SK-N-SH (cell line): ENCODE results near the gene STMN1. TPM values are rescaled to one million over a fixed set of nuclear protein-coding genes. Genes with fewer than 3 reads are reported as not detected.

Source experiments
- CTCF ChIA-PET: fragments of 300-600, 350-600 bp; formaldehyde crosslinking; extraction: SDS; loops from one replicate; lab custom pipeline; 2021; lab: Yijun Ruan, JAX
- POLR2A ChIA-PET: fragments of 350-600 bp; sonication (Branson Sonifier 250); formaldehyde crosslinking; extraction: SDS; loops from one replicate; lab custom pipeline; 2020; ENCODE audit warnings: antibody characterized with exemption, inconsistent platforms; lab: Yijun Ruan, JAX
- DNase-seq: peaks from one replicate; pipeline ENCODE4 v3.0.0; 2012
- H2AFZ ChIP-seq: fragments of 200-600 bp; sonication (generic); 2 replicates; pipeline ENCODE4 v1.8.1; 2016; ENCODE audit warnings: antibody characterized with exemption, mild to moderate bottlenecking, low read depth
- H3F3A ChIP-seq: fragments of 200-600 bp; sonication (generic); replicated peaks from 2 replicates; pipeline ENCODE3; 2016; ENCODE audit warnings: antibody characterized with exemption, mild to moderate bottlenecking; ENCODE audit not compliant: insufficient read depth
- H3K27ac ChIP-seq, 2 experiments: fragments of 200-500 bp in 1 of 2; fragments of 200-600 bp in 1 of 2; sonication (Bioruptor generic) in 1 of 2; sonication (generic), shearing (Covaris generic) in 1 of 2; 2 replicates each; pipeline versions ENCODE4 v1.5.1 to v1.6.1; 2014 to 2016; ENCODE audit warnings: low read depth in 2 of 2, inconsistent platforms in 1 of 2, low read length in 1 of 2, mild to moderate bottlenecking in 1 of 2, mixed read lengths in 1 of 2
- H3K27me3 ChIP-seq: fragments of 200-600 bp; sonication (generic), shearing (Covaris generic); 2 replicates; pipeline ENCODE4 v1.6.1; 2016; ENCODE audit warnings: mixed run types; ENCODE audit not compliant: insufficient read depth
- H3K36me3 ChIP-seq, 2 experiments: fragments of 200-500 bp in 1 of 2; fragments of 200-600 bp in 1 of 2; sonication (Bioruptor generic) in 1 of 2; sonication (generic) in 1 of 2; replicated peaks in 1 of 2; 2 replicates each; pipeline versions ENCODE3 to v1.5.1; 2014 to 2016; ENCODE audit warnings: low read length in 1 of 2, mild to moderate bottlenecking in 1 of 2; ENCODE audit not compliant: insufficient read depth in 2 of 2, control insufficient read depth in 1 of 2
- H3K4me1 ChIP-seq, 2 experiments: fragments of 200-500 bp in 1 of 2; fragments of 200-600 bp in 1 of 2; sonication (Bioruptor generic) in 1 of 2; sonication (generic), shearing (Covaris generic) in 1 of 2; 2 replicates each; pipeline versions ENCODE4 v1.5.1 to v1.6.1; 2014 to 2016; ENCODE audit warnings: low read depth in 1 of 2, low read length in 1 of 2, mixed run types in 1 of 2; ENCODE audit not compliant: insufficient read depth in 2 of 2, control insufficient read depth in 1 of 2
- H3K4me2 ChIP-seq: fragments of 200-600 bp; sonication (generic), shearing (Covaris generic); 2 replicates; pipeline ENCODE4 v1.6.1; 2017; ENCODE audit warnings: mixed run types
- H3K4me3 ChIP-seq, 2 experiments: fragments of 200-500 bp in 1 of 2; fragments of 200-600 bp in 1 of 2; sonication (Bioruptor generic) in 1 of 2; sonication (generic), shearing (Covaris generic) in 1 of 2; 2 replicates each; pipeline versions ENCODE4 v1.5.1 to v1.8.1; 2014 to 2016; ENCODE audit warnings: low read depth in 2 of 2, inconsistent platforms in 1 of 2, low read length in 1 of 2, mild to moderate bottlenecking in 1 of 2, mixed read lengths in 1 of 2, moderate library complexity in 1 of 2
- H3K79me2 ChIP-seq: fragments of 200-600 bp; sonication (generic); 2 replicates; pipeline ENCODE4 v1.8.1; 2017; ENCODE audit warnings: mild to moderate bottlenecking; ENCODE audit not compliant: insufficient read depth
- H3K9ac ChIP-seq: fragments of 200-600 bp; sonication (generic); 2 replicates; pipeline ENCODE4 v1.6.1; 2017; ENCODE audit warnings: mixed run types
- H3K9me2 ChIP-seq: fragments of 200-600 bp; sonication (generic); 2 replicates; pipeline ENCODE4 v1.6.1; 2017; ENCODE audit warnings: mixed run types
- H3K9me3 ChIP-seq: fragments of 200-600 bp; sonication (generic); 2 replicates; pipeline ENCODE4 v1.6.1; 2017; ENCODE audit warnings: mixed run types, mild to moderate bottlenecking, moderate library complexity
- H4K20me1 ChIP-seq: fragments of 200-600 bp; sonication (generic); 2 replicates; pipeline ENCODE4 v1.6.1; 2017; ENCODE audit warnings: mild to moderate bottlenecking, mixed run types; ENCODE audit not compliant: insufficient read depth
- CHD2 ChIP-seq: fragments of 150-350 bp; IDR thresholded peaks from 2 replicates; pipeline ENCODE4 v1.6.1; 2018; ENCODE audit warnings: low read length; ENCODE audit not compliant: partially characterized antibody
- EP300 ChIP-seq, 2 experiments: IDR thresholded peaks; 2 replicates each; pipeline versions ENCODE4 v1.4.0 to v1.6.1; 2012; ENCODE audit warnings: borderline replicate concordance in 1 of 2, low read depth in 1 of 2, low read length in 1 of 2
- EZH2phosphoT487 ChIP-seq: fragments of 200-600 bp; sonication (generic); IDR thresholded peaks from 2 replicates; pipeline ENCODE4 v1.6.1; 2017; ENCODE audit warnings: low read depth, mixed run types, mild to moderate bottlenecking, antibody characterized with exemption, moderate library complexity, borderline replicate concordance
- GABPA ChIP-seq: IDR thresholded peaks from 2 replicates; pipeline ENCODE4 v1.4.0; 2012; ENCODE audit warnings: low read depth, mild to moderate bottlenecking
- MXI1 ChIP-seq: IDR thresholded peaks from 2 replicates; pipeline ENCODE4 v1.6.1; 2012; ENCODE audit warnings: mild to moderate bottlenecking, low read depth, low read length, improper control_type of control experiment
- POLR2AphosphoS5 ChIP-seq: IDR thresholded peaks from 2 replicates; pipeline ENCODE4 v1.6.1; 2012; ENCODE audit warnings: low read depth, low read length
- RAD21 ChIP-seq: IDR thresholded peaks from 2 replicates; pipeline ENCODE4 v1.6.1; 2012; ENCODE audit warnings: mild to moderate bottlenecking, low read length
- SMC3 ChIP-seq: IDR thresholded peaks from 2 replicates; pipeline ENCODE4 v1.6.1; 2012; ENCODE audit warnings: low read depth, low read length, improper control_type of control experiment
- TAF1 ChIP-seq: IDR thresholded peaks from 2 replicates; pipeline ENCODE4 v1.6.1; 2012; ENCODE audit warnings: low read depth, mild to moderate bottlenecking, low read length, moderate library complexity, borderline replicate concordance
- TCF12 ChIP-seq: IDR thresholded peaks from 2 replicates; pipeline ENCODE4 v1.4.0; 2012
- YY1 ChIP-seq: IDR thresholded peaks from 2 replicates; pipeline ENCODE4 v1.4.0; 2012; ENCODE audit warnings: low read depth, mild to moderate bottlenecking
- WGBS: methylation state at CpG from one replicate; pipeline ENCODE4 v1.1.6; 2017; ENCODE audit warnings: low lambda C conversion rate; 5-methylcytosine and 5-hydroxymethylcytosine counted together
- polyA plus RNA-seq, 3 experiments: library from polyadenylated mRNA; depleted of rRNA; stranded (reverse); fragments of >200 nt; gene quantifications; 2 replicates each; pipeline ENCODE4 v1.2.3, GENCODE V29; 2012
- TF ChIP-seq, protein P1 (sequence below): IDR thresholded peaks from 2 replicates; pipeline ENCODE4 v1.4.0; 2012; ENCODE audit warnings: low read depth, borderline replicate concordance
- TF ChIP-seq, protein P2 (sequence below): IDR thresholded peaks from 2 replicates; pipeline ENCODE4 v1.4.0; 2012; ENCODE audit warnings: low read depth
- TF ChIP-seq, protein P3 (sequence below): IDR thresholded peaks from 2 replicates; pipeline ENCODE4 v1.6.1; 2012; ENCODE audit warnings: mild to moderate bottlenecking, low read depth, low read length, moderate library complexity
- TF ChIP-seq, protein P4 (sequence below): fragments of 150-350 bp; IDR thresholded peaks from 2 replicates; pipeline ENCODE4 v1.6.1; 2017; ENCODE audit warnings: antibody characterized with exemption, low read length, low read depth, borderline replicate concordance

Gene STMN1
- polyA plus RNA-seq, 1 of the 3 experiments (the other 2 are of a cell fraction) = 143 TPM

DNA sequence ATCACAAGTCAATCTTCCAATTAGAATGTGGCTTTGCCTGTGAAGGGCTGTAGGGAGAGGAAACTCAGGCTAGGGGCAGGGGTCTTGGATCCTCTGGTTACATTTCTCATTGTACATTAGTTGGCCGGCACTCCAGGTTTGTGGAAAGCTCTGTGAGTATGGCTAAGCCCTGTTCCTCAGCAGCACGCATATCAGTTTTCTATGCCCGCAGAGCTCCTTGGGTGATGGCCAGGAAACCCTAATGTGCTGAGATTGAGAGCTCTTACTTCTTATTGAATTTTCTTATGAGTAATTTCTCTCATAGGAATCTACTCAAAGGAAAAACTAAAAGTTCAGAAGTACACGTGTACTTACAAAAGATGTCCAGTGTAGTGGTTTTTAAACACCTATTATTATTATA lies 30.7 kb upstream of the STMN1 start:
- Histone ChIP-seq H3K4me2 (no peak overlapping the region), H3F3A (no peaks in the 10 kb centered on the region), H3K79me2 (no peaks in the 10 kb centered on the region), H3K4me1 (no peaks in the 10 kb centered on the region), H3K27me3 (no peaks in the 10 kb centered on the region), H3K9me2 (no peaks in the 10 kb centered on the region), H4K20me1 (no peaks in the 10 kb centered on the region), H3K27ac (no peak overlapping the region), H3K36me3 (no peaks in the 10 kb centered on the region), H3K9ac (no peak overlapping the region), H2AFZ (no peak overlapping the region), H3K9me3 (no peaks in the 10 kb centered on the region), H3K4me3 (no peak overlapping the region)
- ChIA-PET CTCF (no interaction called here), POLR2A (no interaction called here)
- 81% methylated on average over 4 of the region's 4 CpGs for WGBS
- TF ChIP-seq, protein P1, sequence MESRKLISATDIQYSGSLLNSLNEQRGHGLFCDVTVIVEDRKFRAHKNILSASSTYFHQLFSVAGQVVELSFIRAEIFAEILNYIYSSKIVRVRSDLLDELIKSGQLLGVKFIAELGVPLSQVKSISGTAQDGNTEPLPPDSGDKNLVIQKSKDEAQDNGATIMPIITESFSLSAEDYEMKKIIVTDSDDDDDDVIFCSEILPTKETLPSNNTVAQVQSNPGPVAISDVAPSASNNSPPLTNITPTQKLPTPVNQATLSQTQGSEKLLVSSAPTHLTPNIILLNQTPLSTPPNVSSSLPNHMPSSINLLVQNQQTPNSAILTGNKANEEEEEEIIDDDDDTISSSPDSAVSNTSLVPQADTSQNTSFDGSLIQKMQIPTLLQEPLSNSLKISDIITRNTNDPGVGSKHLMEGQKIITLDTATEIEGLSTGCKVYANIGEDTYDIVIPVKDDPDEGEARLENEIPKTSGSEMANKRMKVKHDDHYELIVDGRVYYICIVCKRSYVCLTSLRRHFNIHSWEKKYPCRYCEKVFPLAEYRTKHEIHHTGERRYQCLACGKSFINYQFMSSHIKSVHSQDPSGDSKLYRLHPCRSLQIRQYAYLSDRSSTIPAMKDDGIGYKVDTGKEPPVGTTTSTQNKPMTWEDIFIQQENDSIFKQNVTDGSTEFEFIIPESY = no peak
- TF ChIP-seq, protein P2, sequence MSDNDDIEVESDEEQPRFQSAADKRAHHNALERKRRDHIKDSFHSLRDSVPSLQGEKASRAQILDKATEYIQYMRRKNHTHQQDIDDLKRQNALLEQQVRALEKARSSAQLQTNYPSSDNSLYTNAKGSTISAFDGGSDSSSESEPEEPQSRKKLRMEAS = no peak
- TF ChIP-seq EZH2phosphoT487 (no peak), SMC3 (no peak), POLR2AphosphoS5 (no peak), TAF1 (no peak), CHD2 (no peak), EP300 (IDR thresholded peaks at IDR 0.05; ENCODE audit: borderline replicate concordance in 1 of 2, low read depth in 1 of 2, low read length in 1 of 2) (no peak), GABPA (no peak), TCF12 (no peak), RAD21 (no peak), MXI1 (no peak), YY1 (no peak)
- TF ChIP-seq, protein P3, sequence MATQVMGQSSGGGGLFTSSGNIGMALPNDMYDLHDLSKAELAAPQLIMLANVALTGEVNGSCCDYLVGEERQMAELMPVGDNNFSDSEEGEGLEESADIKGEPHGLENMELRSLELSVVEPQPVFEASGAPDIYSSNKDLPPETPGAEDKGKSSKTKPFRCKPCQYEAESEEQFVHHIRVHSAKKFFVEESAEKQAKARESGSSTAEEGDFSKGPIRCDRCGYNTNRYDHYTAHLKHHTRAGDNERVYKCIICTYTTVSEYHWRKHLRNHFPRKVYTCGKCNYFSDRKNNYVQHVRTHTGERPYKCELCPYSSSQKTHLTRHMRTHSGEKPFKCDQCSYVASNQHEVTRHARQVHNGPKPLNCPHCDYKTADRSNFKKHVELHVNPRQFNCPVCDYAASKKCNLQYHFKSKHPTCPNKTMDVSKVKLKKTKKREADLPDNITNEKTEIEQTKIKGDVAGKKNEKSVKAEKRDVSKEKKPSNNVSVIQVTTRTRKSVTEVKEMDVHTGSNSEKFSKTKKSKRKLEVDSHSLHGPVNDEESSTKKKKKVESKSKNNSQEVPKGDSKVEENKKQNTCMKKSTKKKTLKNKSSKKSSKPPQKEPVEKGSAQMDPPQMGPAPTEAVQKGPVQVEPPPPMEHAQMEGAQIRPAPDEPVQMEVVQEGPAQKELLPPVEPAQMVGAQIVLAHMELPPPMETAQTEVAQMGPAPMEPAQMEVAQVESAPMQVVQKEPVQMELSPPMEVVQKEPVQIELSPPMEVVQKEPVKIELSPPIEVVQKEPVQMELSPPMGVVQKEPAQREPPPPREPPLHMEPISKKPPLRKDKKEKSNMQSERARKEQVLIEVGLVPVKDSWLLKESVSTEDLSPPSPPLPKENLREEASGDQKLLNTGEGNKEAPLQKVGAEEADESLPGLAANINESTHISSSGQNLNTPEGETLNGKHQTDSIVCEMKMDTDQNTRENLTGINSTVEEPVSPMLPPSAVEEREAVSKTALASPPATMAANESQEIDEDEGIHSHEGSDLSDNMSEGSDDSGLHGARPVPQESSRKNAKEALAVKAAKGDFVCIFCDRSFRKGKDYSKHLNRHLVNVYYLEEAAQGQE = no peak
- TF ChIP-seq, protein P4, sequence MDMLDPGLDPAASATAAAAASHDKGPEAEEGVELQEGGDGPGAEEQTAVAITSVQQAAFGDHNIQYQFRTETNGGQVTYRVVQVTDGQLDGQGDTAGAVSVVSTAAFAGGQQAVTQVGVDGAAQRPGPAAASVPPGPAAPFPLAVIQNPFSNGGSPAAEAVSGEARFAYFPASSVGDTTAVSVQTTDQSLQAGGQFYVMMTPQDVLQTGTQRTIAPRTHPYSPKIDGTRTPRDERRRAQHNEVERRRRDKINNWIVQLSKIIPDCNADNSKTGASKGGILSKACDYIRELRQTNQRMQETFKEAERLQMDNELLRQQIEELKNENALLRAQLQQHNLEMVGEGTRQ = no peak
- no peak for DNase-seq
